GM18499 (cell line): ENCODE measurements around the gene OTOL1.

Experiments used
- ATAC-seq: cut with Tn5 transposase; IDR thresholded peaks from one replicate; pipeline ENCODE4 v1.9.1; 2021; ENCODE audit warnings: moderate number of reproducible peaks; ENCODE audit not compliant: insufficient read depth, unreplicated experiment

Gene OTOL1

DNA sequence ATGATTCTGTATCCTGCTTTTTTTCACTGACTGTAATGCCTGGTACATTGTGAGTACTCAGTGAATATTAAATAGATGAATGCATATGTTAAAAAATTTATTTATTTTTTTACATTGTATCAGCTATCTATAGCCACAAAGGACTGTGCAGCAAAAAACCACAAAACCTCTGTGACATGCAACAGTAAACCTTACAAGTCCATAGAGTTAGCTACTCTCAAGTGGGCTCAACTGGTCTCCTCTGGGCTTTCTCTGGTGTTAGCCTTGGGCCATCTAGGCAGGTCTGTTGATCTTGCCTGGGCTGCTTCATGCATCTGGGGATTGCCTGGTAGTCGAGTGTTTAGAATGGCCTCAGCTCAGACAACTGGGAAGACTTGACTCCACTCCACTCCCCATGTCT is 35.3 kb downstream of the OTOL1 start:
- ATAC-seq, result no peak

DNA sequence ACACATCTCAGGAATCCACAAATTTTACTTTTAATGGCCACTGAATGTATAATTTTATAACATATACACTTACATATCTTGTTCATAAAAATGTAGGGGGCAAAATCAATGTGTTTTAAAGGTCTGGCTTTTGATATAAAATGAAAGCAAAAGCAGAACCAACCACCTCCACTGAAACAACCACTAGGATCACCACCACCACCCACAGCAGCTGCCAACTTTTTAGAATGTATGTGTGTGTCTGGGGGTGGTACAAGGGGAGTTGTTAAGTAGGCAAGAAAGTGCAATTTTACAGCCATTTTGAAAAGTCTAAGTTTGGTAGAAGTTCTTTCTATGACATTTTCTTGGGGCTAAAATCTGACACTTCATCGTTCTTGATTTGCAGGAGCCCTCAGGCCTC is 44.0 kb downstream of the OTOL1 start:
- ATAC-seq, result peak; percentile 56

- no peak for ATAC-seq
Measured at GRCh38 chr3:161545824-161546223, 49.2 kb downstream of the OTOL1 start.

- no peak for ATAC-seq
Measured at GRCh38 chr3:161548301-161548700, 51.7 kb downstream of the OTOL1 start.

- ATAC-seq, result no peak
Measured at GRCh38 chr3:161549261-161549660, 52.7 kb downstream of the OTOL1 start.

- ATAC-seq, result no peak
Measured at GRCh38 chr3:161550491-161551195, 54.0 kb downstream of the OTOL1 start.

- ATAC-seq, result no peak
Measured at GRCh38 chr3:161551697-161552096, 55.1 kb downstream of the OTOL1 start.

GRCh38 chr3:161552984-161553560 is 56.5 kb downstream of the OTOL1 start:
- ATAC-seq, result no peak
